Hematopoietic multipotent progenitor cell treated with erythropoietin and hydrocortisone succinate and interleukin-3 and kit ligand, for 8 days (in vitro differentiated cells): ENCODE measurements around the gene C16orf78.
A peak's percentile ranks its signal among the peaks of the same experiment; 100 is the strongest.

Experiments used
- DNase-seq: peaks from one replicate; pipeline ENCODE4 v3.0.0-alpha.2; 2015

The C16orf78 gene

DNA sequence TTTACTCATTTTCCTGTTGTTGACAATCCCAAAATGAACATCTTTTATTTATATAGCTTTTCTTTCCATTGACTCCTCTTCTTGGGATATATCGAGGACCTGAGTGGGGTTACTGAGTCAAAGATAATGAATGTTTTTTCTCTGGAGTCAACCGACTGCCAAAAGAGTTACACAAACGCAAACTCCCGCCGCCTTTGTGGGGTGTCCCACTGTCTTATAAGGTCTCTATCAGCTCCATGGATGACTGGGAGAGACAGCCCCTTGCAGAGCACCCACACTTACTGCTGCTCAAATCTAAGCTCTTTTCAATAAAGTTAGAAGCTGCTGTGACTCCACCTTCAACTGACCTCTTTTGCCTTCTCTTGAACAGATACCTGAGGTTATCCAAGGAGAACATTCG lies 25.2 kb downstream of the C16orf78 start:
- DNase-seq: no peak

DNA sequence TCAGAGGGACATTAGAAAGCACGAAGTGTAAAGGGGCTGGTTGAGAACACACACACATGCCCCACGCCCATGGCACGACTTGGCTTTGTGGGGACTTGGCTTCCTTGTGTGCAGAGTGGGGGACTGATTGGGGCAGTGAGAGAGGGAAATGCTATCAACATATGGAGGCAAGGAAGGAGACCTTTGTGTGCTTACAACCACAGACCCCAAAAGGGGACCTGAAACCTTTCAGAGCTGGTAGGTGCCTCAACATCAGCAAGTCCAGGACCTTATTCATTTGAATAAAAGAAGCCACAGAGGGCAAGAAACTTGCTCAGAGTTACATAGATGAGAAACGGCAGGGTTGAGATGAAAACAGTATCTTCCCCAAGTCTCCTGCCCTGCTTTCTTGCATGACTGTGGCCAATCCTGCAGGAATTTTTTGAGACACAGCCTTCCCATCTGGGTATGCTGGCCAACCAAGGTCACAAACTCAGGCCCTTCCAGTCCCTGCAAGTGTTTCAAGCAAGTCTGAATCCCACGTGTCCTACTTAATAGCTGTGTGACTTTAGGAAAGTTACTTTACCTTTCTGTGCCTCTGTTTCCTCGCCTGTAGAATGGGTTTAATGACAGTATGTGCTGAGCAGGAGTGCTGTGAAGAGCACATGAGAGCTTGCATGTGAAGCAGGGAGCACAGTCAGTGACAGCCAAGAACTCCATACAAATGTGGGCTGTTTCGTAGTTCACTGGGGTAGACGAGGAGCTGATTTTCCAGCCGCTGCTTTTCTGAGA lies 26.2 kb downstream of the C16orf78 start:
- no peak for DNase-seq

DNA sequence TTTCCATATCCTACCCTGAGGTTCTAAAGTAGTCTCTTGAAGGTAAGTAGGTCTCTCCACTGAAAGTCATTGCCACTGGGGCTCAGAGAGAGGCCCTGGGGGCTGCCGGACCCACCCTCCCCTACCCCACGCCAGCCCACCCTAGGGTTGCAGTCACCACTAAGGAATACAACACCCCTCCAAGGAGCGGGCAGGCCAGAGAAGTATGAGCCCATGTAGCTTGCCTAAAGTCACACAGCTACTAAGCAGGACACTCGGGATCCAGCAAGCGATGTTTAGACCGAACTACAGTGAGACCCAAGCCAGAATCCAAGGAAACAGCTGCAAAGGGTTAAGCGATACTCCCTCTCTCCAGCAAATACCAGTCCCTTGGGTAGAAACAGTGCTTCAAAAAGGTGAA lies 27.0 kb downstream of the C16orf78 start:
- no peak for DNase-seq

DNA sequence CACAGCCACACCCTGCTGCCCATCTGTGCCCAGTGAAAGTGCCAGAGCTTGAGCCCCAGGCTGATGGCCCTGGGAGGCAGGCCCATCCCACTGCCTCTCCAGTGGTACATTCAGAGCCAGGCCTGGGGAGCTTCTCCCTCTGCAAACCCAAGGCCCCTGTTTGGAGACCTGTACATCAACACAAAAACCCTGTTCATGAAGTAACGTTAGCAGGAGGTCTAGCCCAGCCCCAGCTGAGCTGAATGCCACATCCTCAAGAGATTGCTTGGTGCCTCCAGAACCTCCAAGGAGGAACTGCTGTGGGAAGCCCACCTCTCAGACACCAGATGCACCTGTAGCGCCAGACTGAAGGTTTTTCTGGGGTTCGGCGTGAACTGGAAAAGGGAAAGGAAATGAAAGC lies 31.5 kb downstream of the C16orf78 start:
- no peak for DNase-seq

DNA sequence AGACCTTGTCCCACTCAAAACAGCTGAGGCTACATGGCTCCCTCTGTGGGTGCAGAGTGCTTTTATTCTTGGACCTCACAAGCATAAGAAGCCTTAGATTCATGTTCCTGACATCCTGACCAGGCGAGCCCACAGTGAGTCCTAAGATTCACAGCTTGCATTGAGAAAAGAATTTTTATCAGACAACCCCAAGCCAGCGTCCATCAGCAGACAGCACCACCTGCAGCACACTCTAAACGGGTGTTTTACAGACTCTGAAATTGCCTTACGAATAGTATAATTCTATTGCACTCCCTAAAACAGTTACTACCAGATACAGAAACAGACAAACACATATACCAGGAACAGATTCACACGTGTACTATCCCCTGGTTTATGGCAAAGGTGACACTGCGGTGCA lies 31.9 kb downstream of the C16orf78 start:
- no peak for DNase-seq

DNA sequence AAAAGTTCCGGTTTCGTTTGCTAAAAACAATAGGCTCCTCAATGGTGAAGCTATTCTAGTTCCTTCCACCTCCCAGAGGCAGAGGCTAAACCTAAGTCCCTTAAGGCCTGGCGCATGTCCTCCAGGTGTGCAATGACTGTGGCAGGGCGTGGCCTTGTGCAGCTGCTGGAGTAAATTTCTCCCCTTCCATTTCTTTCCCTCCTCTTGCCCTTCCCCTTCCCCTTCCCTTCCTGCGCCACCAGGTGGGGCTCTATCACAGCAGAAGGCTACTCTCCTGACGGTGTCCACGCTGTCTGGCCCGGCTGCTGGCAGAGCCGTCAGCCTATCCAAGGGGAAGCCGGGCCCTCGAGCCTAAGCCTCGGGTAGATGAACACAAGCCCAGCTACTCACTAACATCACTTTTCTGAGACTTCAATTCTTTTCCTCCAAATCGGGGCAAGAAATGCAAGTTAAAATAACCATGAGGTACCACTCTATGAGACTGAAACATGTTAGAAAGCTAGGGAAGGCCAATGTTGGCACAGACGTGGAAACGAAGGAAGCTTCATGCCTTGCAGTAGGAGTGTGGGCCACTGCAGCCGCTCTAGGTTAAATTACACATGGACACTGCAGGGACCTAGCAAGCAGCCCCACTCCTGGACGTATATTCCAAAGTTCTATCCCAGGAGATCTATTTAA lies 34.4 kb downstream of the C16orf78 start:
- DNase-seq: peak; percentile 53

DNA sequence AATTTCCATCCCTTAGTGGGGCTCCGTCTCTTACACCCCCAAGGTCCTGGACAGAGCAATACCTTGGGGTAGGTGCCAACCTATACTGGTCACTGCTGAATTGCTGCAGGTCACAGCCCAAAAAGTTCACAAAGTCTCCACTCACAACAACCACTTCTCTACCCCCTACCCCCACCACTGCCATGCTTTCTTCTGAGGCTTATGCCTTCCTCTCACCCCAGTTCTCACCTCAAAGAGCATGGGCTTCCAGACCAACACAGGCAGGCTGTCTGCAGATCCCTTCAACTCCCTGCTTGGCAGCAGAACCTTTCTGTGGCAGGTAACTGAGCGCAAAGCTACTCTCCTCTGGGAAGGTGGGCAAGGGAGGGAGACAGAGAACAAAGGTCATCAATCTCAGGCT lies 35.5 kb downstream of the C16orf78 start:
- no peak for DNase-seq

DNA sequence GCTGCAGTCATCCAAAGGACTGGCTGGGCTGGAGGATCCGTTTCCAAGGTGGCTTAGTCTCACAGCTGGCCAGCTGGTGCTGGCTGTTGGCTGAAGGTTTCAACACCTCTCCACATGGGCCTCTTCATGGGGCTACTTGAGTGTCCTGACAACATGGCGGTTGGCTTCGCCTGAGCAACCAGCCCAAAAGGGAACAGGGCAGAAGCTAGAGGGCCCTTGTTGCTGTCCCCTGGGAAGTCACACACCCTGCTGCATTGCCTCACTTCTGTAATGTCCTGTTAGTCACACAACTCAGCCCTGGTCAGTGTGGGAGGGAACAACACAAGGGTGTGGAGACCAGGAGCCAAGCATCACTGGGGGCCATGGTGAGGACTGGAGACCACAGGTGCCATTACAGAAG lies 36.6 kb downstream of the C16orf78 start:
- DNase-seq: no peak

DNA sequence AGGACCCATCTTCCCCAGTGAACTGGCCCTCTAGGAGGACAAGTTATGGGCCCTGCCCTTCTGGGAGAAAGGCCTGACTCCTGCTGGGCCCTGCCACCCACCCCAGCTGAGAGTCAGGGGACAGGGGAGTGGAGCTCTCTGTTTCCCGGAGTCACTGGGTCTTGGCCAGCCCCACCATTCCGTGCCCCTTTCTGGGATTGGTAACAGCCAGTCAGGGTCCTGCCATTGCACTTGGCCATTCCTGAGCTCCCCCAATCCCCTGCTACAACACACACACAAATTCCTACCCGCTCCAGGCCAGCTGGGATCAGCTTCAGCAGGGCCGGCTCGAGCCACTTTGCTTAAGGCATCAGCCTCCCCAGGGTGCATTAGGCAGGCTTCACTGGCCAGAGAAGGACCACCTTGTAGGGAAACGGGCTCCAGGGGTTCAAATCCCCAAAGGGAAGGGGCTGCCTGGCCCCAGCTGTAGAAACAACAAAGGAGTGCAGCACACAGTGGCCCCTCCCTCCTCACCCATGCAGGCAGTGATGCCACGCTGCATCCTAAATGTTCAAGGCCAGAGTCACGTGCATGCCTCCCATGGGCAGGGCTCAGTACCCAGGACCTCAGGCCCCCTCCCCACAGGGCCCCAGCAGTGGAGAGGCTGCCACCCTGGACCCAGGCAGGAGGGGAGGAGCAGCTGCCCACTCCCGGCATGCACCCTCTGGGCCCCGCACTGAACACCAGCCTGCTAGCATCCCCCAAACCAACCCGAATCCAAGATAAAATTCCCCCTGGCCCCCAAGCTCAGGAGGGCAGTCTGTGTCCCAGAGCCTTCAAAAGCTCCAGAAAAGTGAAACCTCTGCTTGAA lies 37.7 kb downstream of the C16orf78 start:
- no peak for DNase-seq

DNA sequence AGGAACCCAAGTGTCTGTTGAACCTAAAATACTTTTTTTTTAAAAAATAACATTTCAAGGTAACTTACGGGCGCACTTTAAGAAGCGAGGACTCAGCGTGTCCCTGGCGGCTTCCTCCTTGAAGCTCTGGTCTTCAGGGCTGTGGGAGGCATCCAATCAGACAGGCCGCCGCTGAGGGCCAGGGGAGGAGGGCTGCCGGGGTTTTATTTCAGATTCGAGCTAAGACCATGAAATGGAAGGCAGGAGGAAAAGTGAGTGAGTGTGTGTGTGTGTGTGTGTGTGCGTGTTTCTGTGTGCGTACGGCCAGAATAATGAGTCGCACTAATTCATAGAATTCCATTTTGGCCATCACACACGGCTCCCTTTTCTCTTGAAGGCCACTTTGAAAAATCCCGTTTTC lies 41.1 kb downstream of the C16orf78 start:
- no peak for DNase-seq

DNA sequence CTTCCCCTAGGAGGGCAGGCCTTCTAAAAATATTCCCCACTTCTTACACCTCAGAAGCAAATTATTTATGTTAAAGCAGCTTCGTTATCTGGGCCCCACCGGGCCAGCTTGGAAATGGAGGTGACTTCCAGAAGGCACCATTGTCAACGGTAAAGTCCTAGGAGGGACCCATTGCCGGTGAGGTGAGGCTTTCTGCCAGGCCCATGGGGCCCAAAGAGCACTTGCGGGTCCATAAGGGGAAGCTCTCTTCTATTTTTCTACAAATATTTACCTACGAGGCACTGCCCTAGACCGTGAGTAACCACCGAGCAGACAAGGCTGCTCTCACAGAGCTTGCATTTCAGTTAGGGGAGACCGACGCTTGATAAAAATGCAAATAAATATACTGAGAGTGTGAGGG lies 41.5 kb downstream of the C16orf78 start:
- DNase-seq: no peak

DNA sequence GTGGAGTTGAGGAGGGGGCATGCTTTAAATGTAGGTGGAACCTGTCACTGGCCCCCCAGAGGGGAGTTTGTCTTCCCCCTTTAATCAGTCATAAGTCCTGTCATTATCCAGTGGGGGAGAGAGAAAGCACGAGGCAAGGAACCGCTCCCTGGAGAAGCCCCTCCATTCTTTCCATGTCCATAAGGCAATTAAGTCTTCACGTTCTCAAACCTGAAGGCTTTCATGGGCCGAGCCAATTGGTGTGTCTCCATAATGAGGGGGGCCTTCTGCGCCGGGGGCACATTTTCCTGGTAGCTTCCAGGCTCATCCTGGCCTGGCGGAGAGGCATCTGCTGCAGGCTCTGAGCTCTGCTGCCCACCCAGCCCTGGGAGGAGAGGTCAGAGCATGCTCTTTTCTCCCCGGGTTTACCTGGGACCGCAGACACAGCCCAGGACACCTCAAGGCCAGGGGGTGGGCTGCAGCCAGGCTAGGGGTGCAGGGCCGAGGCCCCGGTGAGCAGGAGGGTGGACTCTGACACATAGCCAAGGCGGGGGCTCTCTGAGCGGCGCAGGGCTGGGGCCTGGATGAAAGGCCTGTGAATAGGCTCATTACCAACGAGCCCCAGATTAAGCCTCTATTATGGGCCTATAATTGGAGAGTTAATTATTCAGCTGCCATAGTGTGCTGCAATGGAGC lies 42.5 kb downstream of the C16orf78 start:
- no peak for DNase-seq

DNA sequence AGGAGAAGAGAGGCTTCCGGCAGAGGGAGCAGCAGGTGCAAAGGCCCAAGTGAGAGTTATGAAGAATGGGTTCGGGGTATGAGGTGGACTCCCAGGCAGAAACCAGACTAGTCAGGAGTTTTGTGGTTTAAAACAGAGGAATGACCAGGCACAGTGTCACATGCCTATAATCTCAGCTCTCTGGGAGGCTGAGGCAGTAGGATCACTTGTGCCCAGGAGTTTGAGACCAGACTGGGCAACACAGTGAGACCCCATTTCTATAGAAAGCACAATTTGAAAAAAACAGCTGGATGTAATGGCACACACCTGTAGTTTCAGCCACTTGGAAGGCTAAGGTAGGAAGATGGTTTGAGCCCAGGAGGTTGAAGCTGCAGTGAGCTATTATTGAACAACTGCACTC lies 43.8 kb downstream of the C16orf78 start:
- DNase-seq: no peak

DNA sequence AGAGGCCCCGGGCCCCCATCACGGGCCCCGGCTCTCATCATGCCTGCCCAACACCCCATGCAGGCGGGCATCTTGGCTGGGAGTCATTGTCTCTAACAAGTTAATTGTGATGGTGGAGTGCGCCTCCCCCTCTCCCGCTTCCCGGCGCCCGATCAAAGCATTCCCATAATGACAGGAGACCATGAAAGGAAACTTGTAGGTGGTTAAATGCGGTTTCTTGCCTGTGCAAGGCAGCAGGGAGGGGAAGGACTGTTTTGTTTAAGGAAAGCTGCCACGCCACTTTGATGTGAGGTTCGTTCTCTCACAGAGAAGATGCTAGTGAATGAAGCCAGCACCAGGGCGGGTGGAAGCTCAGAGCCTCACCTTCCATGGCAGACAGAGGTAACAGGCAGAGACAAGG lies 45.4 kb downstream of the C16orf78 start:
- DNase-seq: no peak

DNA sequence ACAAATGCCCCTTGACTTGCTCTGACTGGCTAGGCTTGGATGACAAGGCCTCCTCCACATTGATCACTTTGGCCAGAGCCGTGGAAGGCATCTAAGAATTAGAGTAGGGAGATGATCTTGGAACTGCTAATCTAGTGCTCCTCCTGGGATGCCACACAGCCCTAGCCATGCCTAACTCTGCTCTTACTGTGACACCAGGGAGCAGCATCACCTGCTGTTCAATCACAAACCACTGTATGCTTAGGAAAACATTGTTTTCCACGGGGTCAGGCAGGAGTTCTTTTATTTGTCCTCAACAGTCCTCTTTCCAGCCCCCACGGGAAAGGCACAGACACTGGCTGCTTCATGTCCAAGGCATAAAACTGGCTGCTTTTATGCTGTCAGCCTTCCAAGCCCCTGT lies 46.3 kb downstream of the C16orf78 start:
- DNase-seq: no peak

DNA sequence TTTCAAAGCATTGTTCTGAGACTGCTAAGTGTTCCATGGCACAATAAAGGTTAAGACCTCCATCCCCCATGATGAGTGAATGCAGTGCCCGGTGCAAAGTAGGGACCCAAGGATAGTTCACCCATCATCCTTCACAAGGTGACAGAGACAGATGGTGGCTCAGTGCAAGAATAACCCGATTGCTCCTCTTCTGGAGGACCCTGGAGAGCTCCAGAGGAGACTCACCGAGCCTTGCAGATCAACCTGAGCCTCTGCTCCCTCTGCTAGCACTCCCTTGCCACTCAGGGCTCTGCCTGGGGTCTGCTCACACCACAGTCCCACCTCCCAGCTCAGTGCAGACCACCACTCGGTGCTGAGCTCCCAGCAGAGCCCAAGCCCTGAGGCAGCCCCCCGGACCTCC lies 49.3 kb downstream of the C16orf78 start:
- no peak for DNase-seq

DNA sequence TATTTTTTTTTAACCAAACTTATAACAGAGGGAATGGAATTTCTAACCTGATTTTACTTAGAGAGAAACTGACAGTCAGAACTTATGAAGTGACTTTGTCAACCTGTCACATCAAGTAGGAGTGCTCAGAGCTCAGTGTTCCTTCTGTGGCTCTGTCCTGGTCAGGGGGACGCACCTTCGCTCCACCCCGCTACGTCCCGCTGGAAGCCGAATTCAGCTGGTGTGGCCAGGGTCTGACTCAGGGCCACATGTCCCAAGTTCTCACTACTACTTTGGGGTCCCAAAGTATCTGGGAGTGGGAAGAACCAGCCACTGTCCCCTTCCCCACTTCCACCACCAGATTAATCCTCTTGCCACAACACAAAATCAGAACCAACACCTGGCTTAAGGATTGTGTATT lies 51.4 kb downstream of the C16orf78 start:
- no peak for DNase-seq

DNA sequence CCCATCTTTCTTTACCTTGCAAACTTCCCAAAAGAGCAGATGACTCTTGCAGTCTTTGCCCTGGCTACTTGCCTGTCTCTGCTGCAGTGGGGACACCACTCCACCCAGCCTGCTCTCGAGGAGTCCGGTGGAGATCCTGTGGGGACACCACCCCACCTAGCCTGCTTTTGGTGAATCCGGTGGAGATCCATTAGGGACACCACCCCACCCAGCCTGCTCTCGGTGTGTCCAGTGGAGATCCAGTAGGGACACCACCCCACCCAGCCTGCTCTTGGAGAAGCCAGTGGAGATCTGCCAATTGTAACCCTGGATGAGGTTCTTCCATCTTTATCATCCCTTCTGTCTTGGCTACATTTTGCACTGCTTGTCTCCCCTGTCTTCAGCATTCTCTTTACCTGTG lies 54.2 kb downstream of the C16orf78 start:
- no peak for DNase-seq

DNA sequence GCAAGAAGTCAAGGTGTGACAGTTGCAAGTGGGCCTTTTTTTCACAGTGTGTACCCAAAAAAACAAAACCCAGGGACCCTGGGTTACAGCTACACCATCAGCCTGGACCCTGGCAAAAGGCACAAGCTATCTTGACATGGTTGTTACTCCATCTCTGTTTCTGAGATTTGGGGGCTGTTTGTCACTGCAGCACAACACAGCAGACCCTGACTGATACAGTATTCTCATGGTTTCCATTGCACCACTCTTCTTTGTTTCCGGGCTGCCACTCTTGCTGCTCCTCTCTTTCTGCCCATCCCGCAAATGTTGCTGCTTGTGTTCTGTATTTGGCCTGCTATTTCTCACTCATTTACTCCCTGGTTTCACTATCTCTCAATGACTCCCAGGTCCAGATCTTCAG lies 55.2 kb downstream of the C16orf78 start:
- no peak for DNase-seq

DNA sequence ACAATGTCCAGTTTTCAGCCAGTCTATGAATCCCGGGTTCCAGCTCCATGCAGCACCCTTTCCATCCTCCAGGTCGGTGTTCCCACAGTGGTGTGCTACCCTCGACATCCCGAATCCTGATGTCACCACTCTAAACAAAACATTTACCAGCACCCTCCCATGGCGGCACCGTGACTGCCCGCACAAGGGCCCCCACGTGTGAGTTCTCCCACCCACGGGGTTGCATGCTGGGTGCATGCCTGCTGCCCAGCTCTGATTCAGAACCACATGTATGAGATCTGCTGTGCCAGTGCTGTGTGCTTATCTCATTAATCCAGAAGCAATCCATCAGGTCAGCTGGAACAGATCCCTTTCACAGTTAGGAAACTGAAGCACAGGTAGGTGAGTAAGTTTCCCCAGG lies 57.4 kb downstream of the C16orf78 start:
- DNase-seq: no peak

DNA sequence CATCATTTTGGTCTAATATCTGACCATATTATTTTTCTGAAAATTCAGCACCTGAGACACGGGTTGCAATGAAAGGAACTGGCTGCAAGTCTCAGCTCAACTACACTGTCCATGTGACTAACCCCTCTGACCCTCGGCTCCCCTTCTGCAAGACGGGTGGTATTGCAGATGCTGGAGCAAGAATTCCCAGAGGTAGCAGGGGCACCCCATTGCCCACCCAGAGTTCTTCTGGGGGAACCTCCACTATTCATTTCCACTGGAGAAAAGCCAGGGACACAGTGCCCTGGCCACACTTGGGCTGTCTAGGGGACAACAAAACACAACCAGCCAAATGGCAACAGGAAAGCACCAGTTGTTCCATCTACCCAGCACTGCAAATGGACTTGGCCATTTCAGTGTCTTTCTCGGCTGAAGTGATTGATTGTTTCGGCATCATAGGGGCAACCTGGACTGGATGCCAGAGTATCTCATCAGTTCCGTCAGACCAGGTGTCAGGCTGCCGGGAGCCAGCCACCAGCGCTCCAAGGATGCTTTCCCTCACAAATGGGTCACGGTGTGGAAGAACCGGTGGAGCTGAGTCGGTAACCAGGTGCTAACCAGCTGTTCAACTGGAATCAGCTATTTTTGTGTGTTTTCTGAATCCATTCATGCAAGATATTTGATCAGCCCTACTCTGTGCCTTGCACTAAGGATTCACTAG lies 58.1 kb downstream of the C16orf78 start:
- DNase-seq: no peak

DNA sequence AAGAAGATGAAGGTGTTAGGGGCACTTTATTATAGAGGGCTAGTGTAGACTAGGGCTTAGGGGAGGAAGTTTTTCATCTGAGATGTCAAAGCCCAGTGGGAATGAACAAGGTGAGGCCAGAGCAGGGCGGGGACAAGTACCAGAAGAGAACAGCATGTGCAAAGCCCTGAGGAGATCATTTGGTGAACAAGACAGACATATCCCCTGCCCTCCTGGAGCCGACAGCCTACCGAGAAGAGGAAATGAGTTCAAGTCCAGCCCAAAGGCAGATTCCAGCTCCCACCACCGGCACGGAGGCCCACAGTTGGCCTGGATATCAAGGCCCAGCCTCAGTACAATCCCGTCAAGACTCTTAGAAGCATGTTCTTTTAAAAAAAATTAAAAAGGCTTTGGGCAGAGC lies 61.1 kb downstream of the C16orf78 start:
- DNase-seq: no peak

DNA sequence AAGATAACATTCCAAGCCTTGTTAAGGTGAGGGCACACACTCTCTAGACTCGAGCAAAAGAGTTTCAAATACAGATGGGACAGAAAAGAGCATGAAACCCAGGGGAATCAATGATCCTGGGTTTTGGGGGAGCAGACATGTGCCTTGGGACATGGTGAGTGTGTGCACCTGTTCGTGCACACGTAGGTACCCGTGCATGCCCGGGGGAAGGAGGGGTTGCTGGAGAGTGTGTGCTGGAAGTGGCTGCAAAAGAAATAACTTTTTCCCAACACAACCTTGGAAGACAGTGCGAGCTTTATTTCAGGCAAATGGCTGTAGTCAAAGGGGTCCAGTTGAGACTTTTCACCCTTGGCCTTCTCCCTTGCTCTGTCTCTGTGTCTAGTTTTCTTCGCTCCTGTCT lies 62.6 kb downstream of the C16orf78 start:
- no peak for DNase-seq
